GM21528 (cell line): ENCODE data around the gene EMSY.

ENCODE experiments used
- ATAC-seq: cut with Tn5 transposase; IDR thresholded peaks from one replicate; pipeline ENCODE4 v1.9.1; 2021; ENCODE audit warnings: mild to moderate bottlenecking, moderate library complexity; ENCODE audit not compliant: unreplicated experiment, low FRiP score

Gene EMSY

GRCh38 chr11:76453248-76453647 lies 8.4 kb downstream of the EMSY start:
- ATAC-seq, result no peak

GRCh38 chr11:76455331-76455730 lies 10.5 kb downstream of the EMSY start:
- no peak for ATAC-seq

GRCh38 chr11:76455931-76456330 lies 11.1 kb downstream of the EMSY start:
- ATAC-seq, result no peak

DNA sequence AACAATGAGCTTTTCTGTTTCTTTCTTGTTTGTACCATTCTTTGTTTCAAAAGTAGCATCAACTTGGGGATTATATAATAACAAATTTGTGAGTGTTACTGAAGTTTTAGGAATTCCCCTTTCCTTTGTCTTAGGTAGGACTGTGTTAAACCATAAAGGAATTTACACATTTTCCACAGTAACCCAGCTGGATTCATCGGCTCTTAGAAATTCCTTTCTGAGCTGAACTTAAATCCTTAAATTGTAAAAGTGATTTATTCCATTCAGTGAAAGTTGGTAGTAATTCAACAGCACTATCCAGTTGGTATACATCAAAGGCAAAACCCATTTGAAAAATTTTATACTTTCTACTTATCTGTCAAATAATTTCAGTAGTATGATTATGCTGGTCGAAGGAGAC lies 11.8 kb downstream of the EMSY start:
- no peak for ATAC-seq

DNA sequence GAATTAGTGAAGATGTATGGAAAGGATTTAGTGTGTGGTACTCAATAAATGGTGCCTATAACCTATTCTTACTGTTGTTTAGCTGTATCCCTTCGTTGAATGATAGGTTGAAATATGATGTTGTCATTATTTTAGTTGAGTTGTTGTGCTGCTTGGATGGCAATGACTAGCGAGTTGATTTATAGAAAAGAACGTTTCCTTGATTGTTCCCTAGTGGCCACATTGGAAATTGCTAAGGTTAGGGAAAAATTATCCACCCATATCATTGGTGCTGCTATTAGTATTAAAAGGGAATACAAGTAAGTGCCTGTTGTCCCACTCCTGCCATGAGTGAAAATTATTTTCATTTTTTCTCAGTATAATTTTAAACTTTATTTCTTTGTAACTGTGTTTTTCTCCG lies 14.5 kb downstream of the EMSY start:
- ATAC-seq, result no peak

GRCh38 chr11:76459846-76460245 lies 15.0 kb downstream of the EMSY start:
- ATAC-seq, result no peak

- ATAC-seq, result no peak
These were observed 17.5 kb downstream of the EMSY start for GRCh38 chr11:76462317-76462716.

DNA sequence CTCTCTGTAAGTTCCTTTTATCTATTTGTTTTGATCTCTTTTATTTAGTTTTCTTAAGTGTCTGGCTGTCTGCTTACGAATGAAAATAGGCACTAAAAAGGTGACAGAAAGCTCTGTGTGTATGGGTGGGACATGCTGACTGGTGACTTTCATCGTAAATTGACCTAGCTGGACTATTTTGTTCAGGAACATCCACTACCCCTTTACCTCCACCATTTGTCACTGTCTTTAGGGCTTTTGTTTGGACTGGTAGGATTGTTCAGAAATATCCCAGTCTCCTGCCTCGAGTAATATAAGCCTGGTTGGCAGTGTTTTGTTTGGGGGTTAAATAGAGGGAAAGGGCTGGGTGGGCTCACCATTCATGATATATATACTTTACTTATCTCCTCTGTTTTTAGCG lies 20.9 kb downstream of the EMSY start:
- ATAC-seq, result no peak

DNA sequence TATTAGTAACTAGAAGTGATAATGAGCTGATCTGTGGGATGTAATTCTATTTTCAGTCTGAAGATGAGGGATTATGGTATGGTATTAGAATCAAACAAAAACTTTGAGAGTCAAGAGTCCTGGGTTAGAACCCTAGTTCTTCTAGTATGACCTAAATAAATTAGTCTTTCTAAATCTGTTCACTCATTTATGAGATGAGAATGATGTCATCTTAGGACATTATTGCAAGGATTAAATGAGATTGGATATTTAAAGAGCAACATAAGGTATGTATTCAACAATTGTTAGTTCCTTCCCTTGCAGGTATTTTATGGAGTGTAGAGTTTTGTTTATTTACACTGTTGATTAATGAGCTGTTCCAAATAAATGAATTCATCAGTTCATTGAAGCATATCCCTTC lies 21.8 kb downstream of the EMSY start:
- no peak for ATAC-seq

- no peak for ATAC-seq
These were observed 24.3 kb downstream of the EMSY start for GRCh38 chr11:76469141-76469540.

- ATAC-seq, result no peak
These were observed 26.6 kb downstream of the EMSY start for GRCh38 chr11:76471382-76471781.

- ATAC-seq, result no peak
These were observed 35.4 kb downstream of the EMSY start for GRCh38 chr11:76480241-76480640.

DNA sequence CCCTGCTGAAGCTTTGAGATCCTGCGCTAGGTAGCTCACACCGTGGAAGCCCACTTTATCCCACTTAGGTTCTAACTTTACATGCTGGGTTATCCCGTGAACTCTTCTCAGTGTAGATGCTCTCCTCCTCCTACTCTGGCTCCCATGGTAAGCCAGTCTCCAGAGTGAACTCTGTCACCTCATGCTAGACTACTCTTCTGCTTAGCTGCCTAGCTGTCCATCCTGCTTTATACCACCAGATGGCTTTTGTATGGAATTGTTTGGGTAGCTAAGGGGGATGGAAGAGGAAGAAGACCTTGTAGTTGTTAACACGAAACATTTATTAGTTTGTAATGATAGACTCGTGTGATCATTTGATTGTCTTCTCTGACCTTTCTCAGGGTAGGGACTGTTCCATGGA lies 46.8 kb downstream of the EMSY start:
- no peak for ATAC-seq

DNA sequence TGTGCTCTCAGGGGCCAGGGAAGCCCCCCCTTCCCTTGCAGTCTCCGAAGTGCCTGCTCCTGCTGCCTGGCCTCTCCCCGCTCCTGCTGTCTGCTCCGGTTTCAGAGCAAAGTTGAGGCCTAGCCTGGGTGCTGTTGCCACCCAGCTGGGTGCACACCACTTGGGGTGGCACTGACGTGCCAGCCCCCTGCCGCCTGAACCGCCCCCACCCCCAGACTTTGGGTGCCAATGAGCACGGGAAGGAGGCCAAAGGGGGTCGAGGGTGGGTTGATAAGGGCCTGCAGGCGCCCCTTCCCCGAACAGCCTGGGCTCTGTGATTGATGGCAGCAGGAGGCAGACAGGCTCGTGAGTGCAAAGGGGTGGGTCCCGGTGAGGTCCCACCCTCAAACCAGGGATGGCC lies 48.2 kb downstream of the EMSY start:
- ATAC-seq, result no peak

GRCh38 chr11:76493626-76494539 lies 49.1 kb downstream of the EMSY start:
- no peak for ATAC-seq

DNA sequence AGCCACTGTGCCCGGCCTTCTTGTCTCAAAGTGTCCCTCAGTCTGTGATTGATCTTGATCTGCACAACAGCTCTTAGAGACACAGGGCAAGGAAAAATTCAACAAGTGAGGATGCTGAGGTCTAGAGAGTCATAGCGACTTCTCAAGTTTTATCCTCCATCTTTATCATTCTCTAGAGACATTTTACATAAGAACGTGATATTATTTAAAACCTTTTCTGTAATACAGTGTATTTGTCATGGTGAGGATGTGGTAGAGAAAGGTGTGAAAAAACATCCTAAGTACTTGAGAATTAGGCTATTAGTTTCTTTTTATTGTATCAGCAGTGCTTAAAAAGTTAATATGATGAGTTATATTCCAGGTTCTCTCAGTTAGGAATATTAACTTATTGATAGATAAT lies 50.2 kb downstream of the EMSY start:
- ATAC-seq, result no peak

DNA sequence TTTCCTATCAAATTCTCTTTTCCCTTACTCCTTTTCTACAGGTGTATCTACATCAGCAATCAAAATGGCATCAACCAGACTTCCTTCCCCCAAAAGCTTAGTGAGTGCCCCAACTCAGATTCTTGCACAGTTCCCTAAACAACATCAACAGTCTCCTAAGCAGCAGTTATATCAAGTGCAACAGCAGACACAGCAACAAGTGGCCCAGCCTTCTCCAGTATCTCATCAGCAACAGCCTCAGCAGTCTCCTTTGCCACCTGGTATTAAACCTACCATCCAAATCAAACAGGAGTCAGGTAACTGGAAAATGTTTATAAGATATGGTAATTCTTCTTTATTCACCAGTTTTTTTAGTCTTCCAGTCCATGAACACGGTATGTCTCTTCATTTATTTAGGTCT lies 51.4 kb downstream of the EMSY start:
- no peak for ATAC-seq

DNA sequence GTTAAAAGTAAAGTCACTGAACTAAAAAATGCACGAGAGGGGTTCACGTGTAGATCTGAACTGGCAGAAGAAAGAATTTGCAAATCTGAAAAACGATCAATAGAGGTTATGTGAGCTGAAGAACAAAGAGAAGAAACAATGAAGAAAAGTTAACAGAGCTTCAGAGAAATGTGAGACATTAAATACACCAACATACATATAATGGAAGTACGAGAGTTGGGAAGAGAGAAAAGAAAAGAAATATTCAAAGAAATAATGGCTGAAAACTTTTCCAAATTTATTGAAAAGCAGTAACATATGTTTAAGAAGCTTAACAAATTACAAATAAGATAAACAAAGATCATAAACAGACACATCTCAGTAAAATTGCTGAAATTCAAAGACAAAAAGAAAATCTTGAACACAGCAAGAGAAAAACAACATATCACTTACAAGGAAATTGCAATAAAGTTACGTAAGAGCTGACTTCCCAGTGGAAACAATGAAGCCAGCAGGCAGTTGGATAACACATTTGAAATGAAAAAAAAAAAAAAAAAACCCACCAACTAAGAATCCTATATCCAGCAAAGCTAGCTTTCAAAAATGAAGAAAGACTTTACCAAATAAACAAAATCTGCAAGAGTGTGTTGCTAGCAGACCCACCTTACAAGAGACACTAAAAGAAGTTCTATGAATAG lies 56.8 kb downstream of the EMSY start:
- no peak for ATAC-seq

DNA sequence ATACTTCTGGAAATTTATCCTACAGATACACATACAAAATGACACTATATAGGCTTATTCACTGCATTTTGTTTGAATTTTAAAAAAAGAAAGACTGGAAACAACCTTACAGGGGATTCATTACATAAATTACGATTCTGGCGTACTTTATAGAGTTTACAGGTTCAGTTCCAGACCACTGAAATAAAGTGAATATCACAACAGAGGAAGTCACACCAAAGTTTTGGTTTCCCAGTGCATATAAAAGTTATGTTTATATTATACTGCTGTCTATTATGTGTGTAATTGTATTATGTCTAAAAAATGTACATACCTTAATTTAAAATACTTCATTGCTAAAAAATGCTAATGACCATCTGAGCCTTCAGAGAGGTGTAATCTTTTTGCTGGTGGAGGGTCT lies 62.0 kb downstream of the EMSY start:
- no peak for ATAC-seq

- ATAC-seq, result no peak
These were observed 65.5 kb downstream of the EMSY start for GRCh38 chr11:76510060-76511047.
